ENCODE measurements around the gene PLEKHJ1. TPM values are rescaled to one million over a fixed set of nuclear protein-coding genes. Genes with fewer than 3 reads are reported as not detected.
"Not testable (repeated sequence)": the region's sequence is repeated elsewhere in the genome, so short reads cannot be mapped to it uniquely, and the experiment has no call there.

The PLEKHJ1 gene
- polyA plus RNA-seq, 1 of the 3 experiments (the other 2 are of a cell fraction) = 151 TPM

GRCh38 chr19:2201473-2202148 lies 34.5 kb downstream of the PLEKHJ1 start (continued):
- TF ChIP-seq USF2 (IDR thresholded peaks at IDR 0.05; ENCODE audit: borderline replicate concordance, low read depth, low read length) (no peak), TEAD4 (IDR thresholded peaks at IDR 0.05; ENCODE audit: borderline replicate concordance, insufficient read depth) (no peak)

GRCh38 chr19:2200624-2201294 lies 35.4 kb downstream of the PLEKHJ1 start:
- H3K4me1 ChIP-seq (ENCODE audit: control insufficient read depth in 1 of 2, insufficient read depth in 2 of 2, low read depth in 1 of 2, low read length in 1 of 2); H3K4me2 ChIP-seq; H3K9me3 ChIP-seq; DNase-seq; H3K27me3 ChIP-seq (ENCODE audit: insufficient read depth); H3K27ac ChIP-seq (ENCODE audit: low read depth in 2 of 2, low read length in 1 of 2); H3K9ac ChIP-seq; H3K4me3 ChIP-seq (ENCODE audit: low read depth in 2 of 2, low read length in 1 of 2); H3K9me2 ChIP-seq; H3F3A ChIP-seq (replicated peaks; ENCODE audit: insufficient read depth); H2AFZ ChIP-seq (ENCODE audit: low read depth); CTCF ChIA-PET; POLR2A ChIA-PET: not testable (repeated sequence)
- H3K79me2 ChIP-seq (ENCODE audit: insufficient read depth) = peaks cover 27% of the 10 kb centered on the region
- H3K36me3 ChIP-seq (replicated peaks in 1 of 2; ENCODE audit: control insufficient read depth in 1 of 2, insufficient read depth in 2 of 2, low read length in 1 of 2) = peaks cover 4 to 18% of the 10 kb centered on the region in 2 experiments
- H4K20me1 ChIP-seq (ENCODE audit: insufficient read depth) = peaks cover 25% of the 10 kb centered on the region
- 97% methylated on average over 50 of the region's 50 CpGs for WGBS (ENCODE audit: low lambda C conversion rate)

GRCh38 chr19:2199861-2200623 lies 36.1 kb downstream of the PLEKHJ1 start:
- Histone ChIP-seq H3K4me2 (no peak overlapping the region), H3K9me3 (no peaks in the 10 kb centered on the region), H2AFZ (ENCODE audit: low read depth) (no peak overlapping the region), H4K20me1 (ENCODE audit: insufficient read depth) (peaks cover 25% of the 10 kb centered on the region), H3K79me2 (ENCODE audit: insufficient read depth) (peaks cover 25% of the 10 kb centered on the region), H3K9me2 (no peaks in the 10 kb centered on the region), H3K36me3 (replicated peaks in 1 of 2; ENCODE audit: control insufficient read depth in 1 of 2, insufficient read depth in 2 of 2, low read length in 1 of 2) (peaks cover 4 to 25% of the 10 kb centered on the region in 2 experiments), H3K4me1 (ENCODE audit: control insufficient read depth in 1 of 2, insufficient read depth in 2 of 2, low read depth in 1 of 2, low read length in 1 of 2) (no peaks in the 10 kb centered on the region; a peak in 1 of 4 replicates), H3K27ac (ENCODE audit: low read depth in 2 of 2, low read length in 1 of 2) (no peak overlapping the region), H3K9ac (no peak overlapping the region), H3K27me3 (ENCODE audit: insufficient read depth) (no peaks in the 10 kb centered on the region), H3K4me3 (ENCODE audit: low read depth in 2 of 2, low read length in 1 of 2) (no peak overlapping the region), H3F3A (replicated peaks; ENCODE audit: insufficient read depth) (no peaks in the 10 kb centered on the region)
- TF ChIP-seq GABPA (IDR thresholded peaks at IDR 0.05; ENCODE audit: low read depth) (no peak), FOXM1 (IDR thresholded peaks at IDR 0.05; ENCODE audit: low read depth) (no peak), CHD2 (IDR thresholded peaks at IDR 0.05; ENCODE audit: low read length, partially characterized antibody) (no peak), USF2 (IDR thresholded peaks at IDR 0.05; ENCODE audit: borderline replicate concordance, low read depth, low read length) (no peak), EP300 (IDR thresholded peaks at IDR 0.05; ENCODE audit: borderline replicate concordance in 1 of 2, low read depth in 1 of 2, low read length in 1 of 2) (no peak), ELF1 (IDR thresholded peaks at IDR 0.05) (no peak), TCF12 (IDR thresholded peaks at IDR 0.05) (no peak), MAX (IDR thresholded peaks at IDR 0.05; ENCODE audit: low read depth) (no peak), YY1 (IDR thresholded peaks at IDR 0.05; ENCODE audit: low read depth) (no peak), TAF1 (IDR thresholded peaks at IDR 0.05; ENCODE audit: borderline replicate concordance, low read depth, low read length) (no peak), NFIC (IDR thresholded peaks at IDR 0.05; ENCODE audit: borderline replicate concordance) (no peak), SIN3A (IDR thresholded peaks at IDR 0.05; ENCODE audit: borderline replicate concordance, low read depth, low read length) (no peak)
- no peak for DNase-seq
- WGBS (ENCODE audit: low lambda C conversion rate) = 92% methylated on average over 23 of the region's 37 CpGs
- ChIA-PET POLR2A (no interaction called here), CTCF (interaction anchor here (0.8 to 1.6 kb wide), 4 partner anchors 16 to 44 kb away, joined by 3 to 8 read pairs (median 5); no protein-coding TSS in a partner anchor)
